H1 (cell line): ENCODE data around the gene OR10H1. TPM values are rescaled to one million over a fixed set of nuclear protein-coding genes. Genes with fewer than 3 reads are reported as not detected.

Experiments used
- CTCF ChIA-PET: fragments of 300-600 bp; sonication (Branson Sonifier 250); formaldehyde crosslinking; loops from one replicate; lab custom pipeline; 2021; ENCODE audit not compliant: partially characterized antibody; lab: Charles Lee
- POLR2A ChIA-PET: fragments of 300-600 bp; sonication (Branson Sonifier 250); formaldehyde crosslinking; loops from one replicate; lab custom pipeline; 2021; ENCODE audit warnings: inconsistent platforms; ENCODE audit not compliant: partially characterized antibody; lab: Charles Lee
- DNase-seq, 2 experiments: peaks; one replicate each; pipeline versions ENCODE4 v3.0.0 to v3.0.0-alpha.2; 2010 to 2022; ENCODE audit warnings: low spot score in 2 of 2, low read depth in 1 of 2, mixed read lengths in 1 of 2
- FAIRE-seq: peaks from 2 replicates; lab custom pipeline; 2011; peaks lifted over from hg19 to GRCh38; lab: Jason Lieb, UNC
- H2AFZ ChIP-seq: 2 replicates; pipeline ENCODE4 v1.8.1; 2012; ENCODE audit warnings: low read length, inconsistent platforms
- H2AK5ac ChIP-seq: 2 replicates; pipeline ENCODE4 v1.6.1; 2013; ENCODE audit warnings: low read depth, low read length
- H2BK120ac ChIP-seq: replicated peaks from 2 replicates; pipeline ENCODE3; 2013; ENCODE audit warnings: low read depth, low read length, inconsistent platforms
- H2BK12ac ChIP-seq: 2 replicates; pipeline ENCODE4 v1.6.1; 2013; ENCODE audit warnings: low read depth, low read length
- H2BK15ac ChIP-seq: 2 replicates; pipeline ENCODE4 v1.6.1; 2013; ENCODE audit warnings: low read length
- H2BK20ac ChIP-seq: 2 replicates; pipeline ENCODE4 v1.6.1; 2013; ENCODE audit warnings: low read length
- H2BK5ac ChIP-seq: 2 replicates; pipeline ENCODE4 v1.6.1; 2013; ENCODE audit warnings: low read depth, low read length
- H3K14ac ChIP-seq: 2 replicates; pipeline ENCODE4 v1.6.1; 2013; ENCODE audit warnings: inconsistent platforms; ENCODE audit not compliant: insufficient read length
- H3K18ac ChIP-seq: 2 replicates; pipeline ENCODE4 v1.6.1; 2013; ENCODE audit warnings: low read length; ENCODE audit errors: extremely low read depth
- H3K23ac ChIP-seq: 2 replicates; pipeline ENCODE4 v1.6.1; 2013; ENCODE audit warnings: inconsistent platforms; ENCODE audit not compliant: insufficient read length
- H3K23me2 ChIP-seq: 2 replicates; pipeline ENCODE4 v1.6.1; 2013; ENCODE audit warnings: low read depth, low read length
- H3K27ac ChIP-seq: 2 replicates; pipeline ENCODE4 v1.6.1; 2011; ENCODE audit warnings: low read depth, low read length, inconsistent platforms
- H3K27me3 ChIP-seq, 4 experiments: replicated peaks in 1 of 4; 1 replicate in 1 of 4; 2 replicates in 3 of 4; pipeline versions ENCODE4 v1.6.1 to v1.8.1; 2011 to 2013; ENCODE audit warnings: low read length in 3 of 4, mild to moderate bottlenecking in 3 of 4, inconsistent platforms in 2 of 4, mixed read lengths in 2 of 4, moderate library complexity in 1 of 4; ENCODE audit not compliant: control insufficient read depth in 3 of 4, insufficient read depth in 3 of 4; ENCODE audit errors: extremely low read depth in 1 of 4
- H3K36me3 ChIP-seq, 4 experiments: 2 replicates each; pipeline versions ENCODE4 v1.6.1 to v1.8.1; 2011 to 2013; ENCODE audit warnings: mild to moderate bottlenecking in 4 of 4, low read length in 3 of 4, moderate library complexity in 2 of 4, control low read depth in 1 of 4, inconsistent platforms in 1 of 4; ENCODE audit not compliant: insufficient read depth in 4 of 4, control insufficient read depth in 2 of 4
- H3K4ac ChIP-seq: replicated peaks from 2 replicates; pipeline ENCODE3; 2013; ENCODE audit warnings: low read length, low read depth, mixed read lengths, inconsistent platforms; ENCODE audit not compliant: insufficient read length
- H3K4me1 ChIP-seq, 4 experiments: replicated peaks in 1 of 4; 1 replicate in 1 of 4; 2 replicates in 3 of 4; pipeline versions ENCODE4 v1.6.1 to v1.8.1; 2011 to 2013; ENCODE audit warnings: low read length in 3 of 4, inconsistent platforms in 2 of 4, mixed read lengths in 1 of 4; ENCODE audit not compliant: insufficient read depth in 4 of 4, control insufficient read depth in 3 of 4
- H3K4me2 ChIP-seq, 2 experiments: 2 replicates each; pipeline versions ENCODE4 v1.6.1 to v1.8.1; 2011 to 2013; ENCODE audit warnings: low read depth in 2 of 2, low read length in 2 of 2, control low read depth in 1 of 2, inconsistent platforms in 1 of 2, mild to moderate bottlenecking in 1 of 2; ENCODE audit not compliant: insufficient read depth in 1 of 2
- H3K4me3 ChIP-seq, 4 experiments: fragments of 200-600, 300-600 bp in 1 of 4; sonication (generic), shearing (Covaris generic), sonication (Bioruptor Twin) in 1 of 4; 2 replicates each; pipeline versions ENCODE4 v1.5.1 to v1.8.1; 2011 to 2016; ENCODE audit warnings: low read length in 4 of 4, low read depth in 3 of 4, control low read depth in 2 of 4, inconsistent platforms in 2 of 4, mild to moderate bottlenecking in 2 of 4, mixed read lengths in 1 of 4, moderate library complexity in 1 of 4; ENCODE audit not compliant: insufficient read depth in 2 of 4; ENCODE audit errors: extremely low read depth in 1 of 4
- H3K56ac ChIP-seq: replicated peaks from 2 replicates; pipeline ENCODE3; 2013; ENCODE audit warnings: low read depth, mild to moderate bottlenecking, mixed read lengths, low read length, inconsistent platforms; ENCODE audit not compliant: insufficient read length
- H3K79me1 ChIP-seq: 2 replicates; pipeline ENCODE4 v1.6.1; 2013; ENCODE audit warnings: low read depth, low read length, control low read depth
- H3K79me2 ChIP-seq, 2 experiments: 2 replicates each; pipeline versions ENCODE4 v1.6.1 to v1.8.1; 2012 to 2013; ENCODE audit warnings: low read length in 2 of 2, mild to moderate bottlenecking in 2 of 2, inconsistent platforms in 1 of 2; ENCODE audit not compliant: insufficient read depth in 2 of 2, control insufficient read depth in 1 of 2
- H3K9ac ChIP-seq, 4 experiments: replicated peaks in 1 of 4; 1 replicate in 1 of 4; 2 replicates in 3 of 4; pipeline versions ENCODE4 v1.6.1 to v1.8.1; 2011 to 2013; ENCODE audit warnings: low read depth in 3 of 4, low read length in 3 of 4, control low read depth in 2 of 4, mild to moderate bottlenecking in 2 of 4, moderate library complexity in 2 of 4, inconsistent platforms in 1 of 4; ENCODE audit errors: extremely low read depth in 1 of 4
- H3K9me3 ChIP-seq, 2 experiments: 2 replicates each; pipeline versions ENCODE4 v1.6.1 to v1.8.1; 2012 to 2013; ENCODE audit warnings: mild to moderate bottlenecking in 2 of 2, moderate library complexity in 2 of 2, control low read depth in 1 of 2, inconsistent platforms in 1 of 2, low read depth in 1 of 2, low read length in 1 of 2, mixed read lengths in 1 of 2; ENCODE audit not compliant: insufficient read depth in 2 of 2
- H4K20me1 ChIP-seq, 2 experiments: replicated peaks in 1 of 2; 2 replicates each; pipeline versions ENCODE3 to v1.8.1; 2011 to 2013; ENCODE audit warnings: inconsistent platforms in 2 of 2, low read length in 2 of 2, mild to moderate bottlenecking in 1 of 2; ENCODE audit not compliant: insufficient read depth in 2 of 2, control insufficient read depth in 1 of 2
- H4K5ac ChIP-seq: 2 replicates; pipeline ENCODE4 v1.6.1; 2013; ENCODE audit warnings: low read length, low read depth, mixed read lengths, inconsistent platforms; ENCODE audit not compliant: insufficient read length
- H4K8ac ChIP-seq: 2 replicates; pipeline ENCODE4 v1.8.0; 2013; ENCODE audit warnings: mild to moderate bottlenecking, moderate library complexity, low read length, inconsistent platforms; ENCODE audit not compliant: insufficient read depth; ENCODE audit errors: extremely low read depth
- H4K91ac ChIP-seq: replicated peaks from 2 replicates; pipeline ENCODE3; 2013; ENCODE audit warnings: low read length, mixed read lengths, inconsistent platforms; ENCODE audit not compliant: insufficient read length
- CREB1 ChIP-seq: IDR thresholded peaks from 2 replicates; pipeline ENCODE4 v1.6.1; 2012; ENCODE audit warnings: inconsistent platforms
- CTCF ChIP-seq, 3 experiments: IDR thresholded peaks; 1 replicate in 2 of 3; 2 replicates in 1 of 3; pipeline versions ENCODE4 v1.5.1 to v1.6.1; 2011; ENCODE audit warnings: low read length in 3 of 3, mild to moderate bottlenecking in 3 of 3, inconsistent platforms in 2 of 3, low read depth in 1 of 3, moderate library complexity in 1 of 3; ENCODE audit not compliant: insufficient read depth in 1 of 3; ENCODE audit errors: control extremely low read depth in 1 of 3
- EP300 ChIP-seq, 2 experiments: IDR thresholded peaks; 1 replicate in 1 of 2; 2 replicates in 1 of 2; pipeline ENCODE4 v1.6.1; 2011 to 2012; ENCODE audit warnings: low read depth in 2 of 2, low read length in 2 of 2, mild to moderate bottlenecking in 2 of 2, borderline replicate concordance in 1 of 2, inconsistent platforms in 1 of 2, moderate library complexity in 1 of 2
- JUN ChIP-seq: IDR thresholded peaks from 2 replicates; pipeline ENCODE4 v1.6.1; 2011; ENCODE audit warnings: low read depth, mild to moderate bottlenecking, improper control_type of control experiment, low read length
- KDM1A ChIP-seq: fragments of 200-600, 300-600 bp; sonication (generic); IDR thresholded peaks from 2 replicates; pipeline ENCODE4 v1.7.1; 2016; ENCODE audit warnings: mild to moderate bottlenecking, low read length, borderline replicate concordance
- NRF1 ChIP-seq: IDR thresholded peaks from 2 replicates; pipeline ENCODE4 v1.6.1; 2011; ENCODE audit warnings: mild to moderate bottlenecking, low read depth, low read length, improper control_type of control experiment
- POU5F1 ChIP-seq: IDR thresholded peaks from 2 replicates; pipeline ENCODE4 v1.6.1; 2011; ENCODE audit warnings: low read depth, mild to moderate bottlenecking, low read length, moderate library complexity
- RAD21 ChIP-seq, 2 experiments: IDR thresholded peaks in 1 of 2; conservative IDR thresholded peaks in 1 of 2; 2 replicates each; pipeline ENCODE4 v1.6.1; 2011; ENCODE audit warnings: low read depth in 2 of 2, low read length in 2 of 2, improper control_type of control experiment in 1 of 2, inconsistent platforms in 1 of 2, mild to moderate bottlenecking in 1 of 2, moderate library complexity in 1 of 2
- RFX5 ChIP-seq: IDR thresholded peaks from 2 replicates; pipeline ENCODE4 v1.6.1; 2011; ENCODE audit warnings: low read depth, low read length, improper control_type of control experiment, borderline replicate concordance
- SIRT6 ChIP-seq: IDR thresholded peaks from one replicate; pipeline ENCODE4 v1.7.1; 2012; ENCODE audit warnings: low read length, inconsistent platforms
- SP4 ChIP-seq: IDR thresholded peaks from 2 replicates; pipeline ENCODE4 v1.6.1; 2012; ENCODE audit warnings: low read length, inconsistent platforms
- ZNF274 ChIP-seq: IDR thresholded peaks from 2 replicates; pipeline ENCODE4 v1.7.0; 2012; ENCODE audit warnings: low read length, borderline replicate concordance; ENCODE audit errors: extremely low read depth
- WGBS, 2 experiments: shearing (Covaris generic) in 1 of 2; methylation state at CpG; one replicate each; pipeline versions ENCODE4 v1.1.6 to v1.1.7; 2013 to 2015; ENCODE audit warnings: low lambda C conversion rate in 2 of 2, mixed read lengths in 2 of 2, inconsistent platforms in 1 of 2, low coverage in 1 of 2, missing lambda C conversion rate in 1 of 2; ENCODE audit not compliant: insufficient replicate concordance in 2 of 2, insufficient coverage in 1 of 2, insufficient read length in 1 of 2; ENCODE audit errors: extremely low coverage in 1 of 2, missing lambda C conversion rate in 1 of 2; 5-methylcytosine and 5-hydroxymethylcytosine counted together
- polyA plus RNA-seq, 7 experiments: library from polyadenylated mRNA; depleted of rRNA in 3 of 7; stranded (reverse) in 5 of 7; unstranded in 2 of 7; fragments of >200 nt in 5 of 7; fragments of 200-250 nt in 2 of 7; gene quantifications; 1 replicate in 5 of 7; 2 replicates in 1 of 7; 4 replicates in 1 of 7; pipeline versions ENCODE4 v1.2.1 to v1.2.3, GENCODE V29; 2011 to 2013; ENCODE audit warnings: missing spikeins in 2 of 7, mixed read lengths in 2 of 7
- total RNA-seq: library from RNA; stranded (reverse); fragmentation: NEBNext Ultra II Directional; extraction: Animal tissue kit (Norgen Biotek cat#: 25700); gene quantifications from 2 replicates; pipeline ENCODE4 v1.2.1, GENCODE V29; 2021

Gene OR10H1
- total and polyA plus RNA-seq, 2 of the 8 experiments (the other 6 are each of a cell fraction or from before 2014, with no cell fraction given): not detected

GRCh38 chr19:15840833-15841232 lies 25.4 kb upstream of the OR10H1 start:
- no peak overlapping the region for H2AK5ac ChIP-seq
- 0 out of 8 replicates have a peak, but pooled peaks cover 0 to 4% (median 0%) of the 10 kb centered on the region in 4 experiments for H3K36me3 ChIP-seq
- no peak overlapping the region for H4K91ac ChIP-seq
- H3K4me1 ChIP-seq: no peaks in the 10 kb centered on the region
- H2AFZ ChIP-seq: no peak overlapping the region
- no peak overlapping the region for H2BK20ac ChIP-seq
- no peak overlapping the region for H3K14ac ChIP-seq
- DNase-seq (no peak), FAIRE-seq (no peak)
- H3K79me1 ChIP-seq: no peaks in the 10 kb centered on the region
- no peak overlapping the region for H3K9ac ChIP-seq
- peaks cover 42 to 68% of the 10 kb centered on the region in 2 experiments for H3K9me3 ChIP-seq
- H3K79me2 ChIP-seq: no peaks in the 10 kb centered on the region
- H2BK12ac ChIP-seq: no peak overlapping the region
- H3K18ac ChIP-seq: no peak overlapping the region
- ChIA-PET CTCF (no interaction called here), POLR2A (no interaction called here)
- 51% methylated on average over 2 of the region's 2 CpGs; no CpG with 5 or more reads in 1 of the 2 experiments for WGBS, 2 experiments
- no peak overlapping the region for H4K8ac ChIP-seq
- H3K4me2 ChIP-seq: no peak overlapping the region
- no peak overlapping the region for H2BK120ac ChIP-seq
- H4K20me1 ChIP-seq: no peaks in the 10 kb centered on the region
- H3K23me2 ChIP-seq: no peaks in the 10 kb centered on the region
- H3K4me3 ChIP-seq: no peak overlapping the region
- no peak overlapping the region for H2BK15ac ChIP-seq
- H3K23ac ChIP-seq: no peak overlapping the region
- H3K56ac ChIP-seq: no peak overlapping the region
- H3K4ac ChIP-seq: no peak overlapping the region
- H2BK5ac ChIP-seq: no peak overlapping the region
- no peak overlapping the region for H3K27ac ChIP-seq
- H3K27me3 ChIP-seq: no peaks in the 10 kb centered on the region
- H4K5ac ChIP-seq: no peak overlapping the region
- TF ChIP-seq POU5F1 (no peak), SP4 (no peak), KDM1A (no peak), SIRT6 (no peak), RFX5 (no peak), CREB1 (no peak), ZNF274 (no peak), EP300 (IDR thresholded peaks at IDR 0.05; ENCODE audit: borderline replicate concordance in 1 of 2, low read depth in 2 of 2, low read length in 2 of 2) (no peak), NRF1 (no peak), JUN (no peak), RAD21 (IDR thresholded peaks at IDR 0.05 in 1 of 2, conservative IDR thresholded peaks at IDR 0.05 in 1 of 2; ENCODE audit: low read depth in 2 of 2, low read length in 2 of 2) (no peak), CTCF (IDR thresholded peaks at IDR 0.05; ENCODE audit: control extremely low read depth in 1 of 3, insufficient read depth in 1 of 3, low read depth in 1 of 3, low read length in 3 of 3) (no peak)
